VCaP (cell line): ENCODE data around the gene FNIP2.
"Not testable (repeated sequence)": the region's sequence is repeated elsewhere in the genome, so short reads cannot be mapped to it uniquely, and the experiment has no call there.

ENCODE experiments used
- H3K27ac ChIP-seq: fragments of 450-650 bp; 2 replicates; pipeline ENCODE4 v1.5.1; 2017
- CTCF ChIP-seq: fragments of 450-650 bp; conservative IDR thresholded peaks from 2 replicates; pipeline ENCODE4 v1.5.1; 2017; ENCODE audit warnings: mild to moderate bottlenecking, moderate library complexity

FNIP2 gene

GRCh38 chr4:158945529-158946108 lies 176.8 kb downstream of the FNIP2 start:
- no peak overlapping the region for H3K27ac ChIP-seq
- no peak for TF ChIP-seq CTCF

- TF ChIP-seq CTCF = no peak
- no peak overlapping the region for H3K27ac ChIP-seq
These were observed 178.0 kb downstream of the FNIP2 start for GRCh38 chr4:158946825-158947224.

GRCh38 chr4:158948071-158948470 lies 179.2 kb downstream of the FNIP2 start:
- no peak for TF ChIP-seq CTCF

GRCh38 chr4:158949099-158949498 lies 180.3 kb downstream of the FNIP2 start:
- H3K27ac ChIP-seq = no peak overlapping the region
- no peak for TF ChIP-seq CTCF

More at GRCh38 chr4:158948071-158948470, 179.2 kb downstream of the FNIP2 start:
- H3K27ac ChIP-seq = no peak overlapping the region

GRCh38 chr4:158952221-158952774 lies 183.5 kb downstream of the FNIP2 start:
- H3K27ac ChIP-seq = not testable (repeated sequence)

GRCh38 chr4:158956345-158956744 lies 187.5 kb downstream of the FNIP2 start:
- not testable (repeated sequence) for H3K27ac ChIP-seq

- not testable (repeated sequence) for H3K27ac ChIP-seq
These were observed 188.1 kb downstream of the FNIP2 start for GRCh38 chr4:158956918-158957317.
